ENCODE data around the gene POLR2B. TPM values are rescaled to one million over a fixed set of nuclear protein-coding genes. Genes with fewer than 3 reads are reported as not detected.
"Not testable (repeated sequence)": the region's sequence is repeated elsewhere in the genome, so short reads cannot be mapped to it uniquely, and the experiment has no call there.

Gene POLR2B
- total RNA-seq, 1 experiment from 2014 or later, result 174 TPM

GRCh38 chr4:57053508-57053907, 74.8 kb downstream of the POLR2B start:
- DNase-seq (ENCODE audit: low spot score), result peak; percentile 62

DNA sequence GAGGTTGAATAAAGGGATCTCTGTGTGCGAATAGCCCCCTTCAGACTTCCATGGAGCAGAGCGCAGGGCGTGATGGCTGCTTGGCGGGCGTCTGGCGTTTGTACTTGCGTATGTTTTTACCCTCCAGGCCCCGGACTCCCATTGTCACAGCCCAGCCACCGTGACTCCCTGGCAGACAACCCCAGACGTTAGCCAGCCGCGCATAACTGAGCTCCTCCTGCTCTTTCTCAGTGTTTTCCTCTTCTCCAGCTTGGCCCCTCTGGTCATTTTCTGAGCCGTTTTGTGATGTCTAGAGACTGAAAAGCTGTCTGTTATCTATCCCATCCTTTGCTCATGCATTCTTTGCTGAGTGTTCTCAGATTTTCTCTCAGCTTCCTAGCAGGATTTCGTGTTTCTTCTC, 77.2 kb downstream of the POLR2B start:
- no peak for DNase-seq (ENCODE audit: low spot score)

GRCh38 chr4:57059890-57060716, 81.4 kb downstream of the POLR2B start:
- DNase-seq (ENCODE audit: low spot score), result no peak

DNA sequence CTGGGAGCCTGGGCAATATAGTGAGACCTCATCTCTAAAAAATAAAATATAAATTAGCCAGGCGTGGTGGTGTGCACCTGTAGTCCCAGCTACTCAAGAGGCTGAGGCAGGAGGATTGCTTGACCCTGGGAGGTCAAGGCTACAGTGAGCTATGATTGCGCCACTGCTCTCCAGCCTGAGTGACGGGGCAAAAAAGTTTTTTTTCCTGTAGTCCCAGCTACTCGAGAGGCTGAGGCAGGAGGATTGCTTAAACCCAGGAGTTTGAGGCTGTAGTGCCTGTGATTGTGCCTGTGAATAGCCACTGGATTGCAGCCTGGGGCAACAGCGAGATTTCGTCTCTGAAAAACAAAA, 82.0 kb downstream of the POLR2B start:
- DNase-seq (ENCODE audit: low spot score), result not testable (repeated sequence)

DNA sequence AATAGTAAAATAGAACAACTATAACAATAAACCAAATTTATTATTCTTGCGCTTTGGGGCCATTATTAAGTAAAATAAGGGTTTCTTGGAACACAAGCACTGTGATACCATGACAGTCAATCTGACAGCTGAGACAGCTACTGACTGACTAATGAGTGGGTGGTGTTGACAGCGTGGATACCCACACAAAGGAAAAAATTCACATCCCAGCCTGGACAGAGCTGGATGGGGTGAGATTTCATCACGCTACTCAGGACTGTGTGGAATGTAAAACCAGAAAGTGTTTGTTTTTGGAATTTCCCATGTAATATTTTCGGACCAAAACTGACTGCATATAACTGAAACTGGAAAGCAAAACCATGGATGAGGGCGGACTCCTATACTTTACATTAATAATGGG, 82.7 kb downstream of the POLR2B start:
- DNase-seq (ENCODE audit: low spot score), result no peak

DNA sequence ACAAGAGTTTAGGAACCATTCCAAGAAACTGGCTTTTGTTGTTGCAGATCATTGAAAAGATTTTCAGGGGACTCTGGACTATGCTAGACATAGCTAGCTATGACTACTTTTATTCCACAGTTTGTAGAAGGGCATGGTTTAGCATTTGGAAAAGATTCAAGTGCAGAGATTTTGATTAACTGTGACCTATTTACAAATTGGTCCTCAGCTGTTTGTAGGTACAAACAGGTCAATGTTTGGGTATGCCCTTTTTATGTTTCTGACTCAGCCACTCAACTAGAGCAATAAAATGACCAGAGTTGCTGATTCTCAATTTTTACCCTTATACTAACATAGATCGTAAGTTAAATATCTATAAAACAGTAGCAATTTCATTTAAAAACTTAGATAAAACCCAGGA, 84.8 kb downstream of the POLR2B start:
- no peak for DNase-seq (ENCODE audit: low spot score)

DNA sequence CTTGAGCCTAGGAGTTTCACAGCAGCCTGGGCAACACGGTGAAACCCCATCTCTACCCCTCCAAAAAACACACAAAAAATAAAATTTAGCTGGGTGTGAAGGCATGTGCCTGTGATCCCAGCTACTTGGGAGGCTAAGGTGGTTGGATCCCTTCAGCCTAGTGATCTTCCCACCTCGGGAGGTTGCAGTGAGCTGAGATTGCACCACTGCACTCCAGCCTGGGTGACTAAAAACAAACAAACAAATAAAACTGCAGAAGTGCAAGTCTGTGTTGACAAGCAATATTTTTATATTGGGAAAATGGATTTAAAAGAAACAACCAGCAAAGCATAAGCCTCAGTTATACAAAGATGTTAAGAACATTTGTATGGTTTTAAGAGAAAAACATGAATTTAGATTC, 85.4 kb downstream of the POLR2B start:
- DNase-seq (ENCODE audit: low spot score), result no peak

DNA sequence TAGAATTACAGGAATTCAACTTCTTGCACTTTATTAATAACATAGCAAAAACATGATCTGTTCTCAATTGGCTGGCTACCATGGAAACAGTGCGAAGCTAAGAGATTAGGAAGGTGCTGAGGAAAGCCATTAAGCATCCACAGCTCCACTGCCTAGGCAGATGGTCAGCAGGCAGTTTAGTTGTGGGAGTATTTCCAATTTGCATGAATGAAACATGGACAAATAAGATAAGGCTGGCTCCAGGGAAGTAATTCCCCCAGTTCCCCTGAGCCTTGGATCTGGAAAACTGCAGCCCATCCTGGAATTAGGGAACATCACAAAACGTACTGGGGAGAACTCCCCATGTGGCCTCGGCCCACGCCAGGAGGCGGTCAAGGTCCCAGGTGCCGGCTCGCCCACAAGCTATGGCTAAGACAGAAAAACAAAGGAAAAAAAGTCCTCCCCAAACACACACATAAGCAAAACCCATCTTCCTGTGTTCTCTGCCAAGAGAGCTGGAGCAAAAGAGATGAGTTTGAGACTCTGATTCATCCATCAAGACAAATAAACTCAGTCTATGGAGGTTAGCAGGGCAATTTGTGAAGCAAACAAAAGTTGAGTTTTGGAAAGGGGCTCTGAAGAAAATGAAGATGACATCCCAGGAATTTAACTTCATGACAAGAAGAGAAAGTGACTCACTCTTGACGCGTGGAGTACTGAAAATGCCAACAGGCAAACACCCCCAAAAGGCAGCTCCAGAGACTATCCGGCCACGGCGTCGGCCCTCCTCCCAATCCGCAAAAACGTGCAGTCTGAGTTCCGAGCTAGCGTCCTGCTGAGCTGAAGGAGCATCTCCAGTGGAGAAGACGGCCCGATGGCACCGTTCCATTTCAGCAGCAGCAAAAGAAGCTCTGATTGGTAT, 86.4 kb downstream of the POLR2B start:
- DNase-seq (ENCODE audit: low spot score), result peak; percentile 81

DNA sequence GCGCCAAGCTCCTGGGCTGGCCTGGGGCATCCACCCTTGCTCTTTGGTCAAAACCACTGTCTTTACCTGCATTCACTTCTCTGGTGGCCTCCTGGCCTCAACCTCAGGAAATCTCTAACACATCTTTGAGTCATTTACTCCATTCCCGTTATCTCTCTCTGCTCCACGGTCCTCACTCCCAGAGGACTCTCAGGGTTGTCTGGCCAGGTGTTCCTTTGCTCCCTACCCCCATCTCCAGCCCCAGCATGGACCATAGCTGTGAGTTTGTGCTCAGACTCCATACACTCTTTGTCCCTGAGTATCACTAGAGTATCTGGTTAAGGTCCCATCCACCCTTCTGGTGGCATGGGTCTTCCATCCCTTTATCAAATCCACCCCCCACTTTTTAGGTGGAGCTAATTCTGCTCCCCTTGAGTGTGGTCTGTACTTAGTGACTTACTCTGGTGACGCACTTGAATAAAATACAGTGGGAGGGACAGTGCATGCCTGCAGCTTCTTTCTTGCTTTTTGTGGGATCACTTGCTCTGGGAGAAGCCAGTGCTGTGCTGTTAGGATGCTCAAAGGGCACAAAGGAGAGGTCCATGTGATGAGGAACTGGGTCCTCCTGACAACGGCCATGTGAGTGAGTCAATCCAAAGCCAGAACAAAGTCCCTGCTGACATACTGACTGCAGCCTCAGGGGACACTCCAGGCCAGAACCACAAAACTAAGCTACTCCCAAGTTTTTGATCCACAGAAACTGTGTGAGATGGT, 87.2 kb downstream of the POLR2B start:
- peak; percentile 51 for DNase-seq (ENCODE audit: low spot score)

GRCh38 chr4:57068237-57068981, 89.7 kb downstream of the POLR2B start:
- no peak for DNase-seq (ENCODE audit: low spot score)

- DNase-seq (ENCODE audit: low spot score), result no peak
Observed at GRCh38 chr4:57070461-57070860, 91.8 kb downstream of the POLR2B start.

DNA sequence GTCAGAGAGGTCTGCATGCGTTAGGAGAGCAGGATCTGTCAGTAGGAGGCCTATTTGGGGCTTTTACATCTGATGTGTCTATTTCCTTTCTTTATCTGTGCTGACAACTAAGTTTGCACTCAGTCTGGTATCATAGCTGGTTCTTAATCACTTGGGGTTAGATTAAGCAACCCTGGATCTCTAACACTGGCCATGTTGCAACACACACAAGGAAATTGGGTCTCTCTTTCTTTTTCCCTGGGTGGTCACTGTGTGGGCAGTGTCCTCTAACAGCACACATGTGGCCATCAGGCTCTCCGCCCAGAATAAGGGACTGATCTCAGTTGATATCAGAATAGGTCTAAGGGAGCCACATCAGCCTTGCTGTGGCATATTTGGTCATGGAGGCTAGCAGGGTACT, 92.6 kb downstream of the POLR2B start:
- no peak for DNase-seq (ENCODE audit: low spot score)

GRCh38 chr4:57073559-57073958, 94.9 kb downstream of the POLR2B start:
- DNase-seq (ENCODE audit: low spot score), result no peak

DNA sequence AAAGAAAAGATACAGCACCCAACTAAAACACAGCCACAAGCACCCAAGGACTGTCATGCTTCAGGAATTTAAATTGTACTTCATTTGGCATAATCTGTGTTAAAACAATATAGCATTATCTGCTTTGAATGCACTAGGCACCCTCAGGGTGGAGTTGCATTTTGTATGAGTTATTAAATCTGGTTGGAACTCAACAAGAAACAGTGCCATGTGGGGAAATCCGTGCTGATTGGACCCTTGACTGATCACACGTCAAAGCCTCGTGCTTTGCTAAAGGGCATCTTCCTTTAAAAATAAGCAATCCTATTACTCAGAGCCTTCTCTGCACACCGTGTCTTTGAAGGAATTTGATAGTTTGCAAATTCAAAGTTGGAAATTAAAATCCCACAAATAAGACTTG, 96.0 kb downstream of the POLR2B start:
- DNase-seq (ENCODE audit: low spot score), result peak; percentile 91

DNA sequence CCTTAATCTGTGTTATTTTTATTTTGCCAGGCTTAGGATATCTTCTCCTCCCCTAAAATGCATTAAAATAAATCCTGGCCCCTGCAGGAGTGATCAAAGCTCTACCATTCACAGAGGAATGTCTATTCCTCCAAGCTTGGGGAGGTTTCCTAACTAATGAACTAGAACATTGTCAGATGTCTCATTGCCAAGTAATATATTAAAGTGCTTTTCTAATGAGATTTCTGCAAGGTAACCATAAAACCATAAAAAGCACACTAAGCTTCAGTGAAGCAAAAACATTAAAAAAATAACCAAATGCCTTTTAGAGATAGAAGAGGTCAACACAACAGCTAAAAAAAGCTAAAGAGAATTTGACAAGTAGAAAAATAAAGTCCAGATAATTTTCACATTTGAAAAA, 96.7 kb downstream of the POLR2B start:
- DNase-seq (ENCODE audit: low spot score), result no peak

DNA sequence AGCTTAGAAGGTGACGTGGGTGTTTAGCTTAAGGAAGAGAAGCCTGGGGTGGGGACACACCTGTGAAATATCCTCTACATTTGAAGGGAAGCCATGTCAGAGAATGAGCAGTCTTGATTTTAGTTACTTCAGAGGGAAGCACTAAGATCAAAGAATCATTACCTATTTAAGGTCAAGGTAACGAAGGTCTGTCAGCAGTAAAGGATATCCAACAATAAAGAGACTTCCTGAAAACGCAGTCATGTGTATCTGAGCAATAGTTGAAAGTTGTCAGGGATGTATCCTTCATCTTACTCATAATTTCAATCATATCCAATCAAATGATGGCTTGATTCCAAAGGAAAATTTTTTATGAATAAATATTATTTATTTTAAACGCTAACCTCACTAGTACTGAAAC, 98.0 kb downstream of the POLR2B start:
- no peak for DNase-seq (ENCODE audit: low spot score)

GRCh38 chr4:57077550-57078343, 99.1 kb downstream of the POLR2B start:
- DNase-seq (ENCODE audit: low spot score), result peak; percentile 88

DNA sequence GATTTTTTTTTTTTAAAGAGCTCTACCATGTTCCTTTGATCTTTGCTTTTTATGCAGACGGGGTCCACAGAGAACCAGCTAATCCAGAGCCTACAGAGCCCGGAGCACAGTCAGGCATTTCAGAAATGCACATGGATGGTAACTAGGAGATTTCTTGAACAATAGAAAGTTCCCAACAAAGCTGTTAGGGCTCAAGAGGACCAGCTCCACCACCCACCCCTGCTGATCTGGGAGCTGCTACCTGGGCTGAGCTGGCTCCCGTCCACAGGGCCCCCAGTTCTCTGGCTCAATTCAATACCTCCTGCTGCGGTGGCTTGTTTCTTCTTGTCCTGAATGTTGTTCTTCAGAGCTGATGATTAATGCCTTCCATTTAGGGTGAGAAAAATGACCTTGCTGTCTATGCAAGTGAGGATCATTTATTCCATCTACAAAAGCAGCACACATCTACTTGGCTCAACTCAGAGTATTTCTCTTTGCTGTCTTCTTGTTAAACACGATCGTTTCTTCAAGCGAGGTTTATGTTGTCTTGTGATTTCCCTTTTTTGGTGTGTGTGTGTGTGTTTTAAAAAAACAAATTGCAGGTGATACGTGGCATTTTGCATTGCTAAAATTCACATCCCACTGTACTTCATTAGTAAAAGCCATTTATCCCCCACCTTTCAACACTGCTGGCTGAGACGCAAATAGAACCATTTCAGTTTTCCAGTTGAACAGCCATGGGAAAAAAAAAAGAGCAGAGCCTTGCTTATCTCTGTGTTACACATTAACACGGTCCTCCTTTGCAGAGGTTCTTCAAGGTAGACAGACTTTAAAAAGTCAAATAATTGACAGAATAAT, 100.2 kb downstream of the POLR2B start:
- DNase-seq (ENCODE audit: low spot score), result peak; percentile 67
